ENCODE measurements around the gene SND1.

Gene SND1

DNA sequence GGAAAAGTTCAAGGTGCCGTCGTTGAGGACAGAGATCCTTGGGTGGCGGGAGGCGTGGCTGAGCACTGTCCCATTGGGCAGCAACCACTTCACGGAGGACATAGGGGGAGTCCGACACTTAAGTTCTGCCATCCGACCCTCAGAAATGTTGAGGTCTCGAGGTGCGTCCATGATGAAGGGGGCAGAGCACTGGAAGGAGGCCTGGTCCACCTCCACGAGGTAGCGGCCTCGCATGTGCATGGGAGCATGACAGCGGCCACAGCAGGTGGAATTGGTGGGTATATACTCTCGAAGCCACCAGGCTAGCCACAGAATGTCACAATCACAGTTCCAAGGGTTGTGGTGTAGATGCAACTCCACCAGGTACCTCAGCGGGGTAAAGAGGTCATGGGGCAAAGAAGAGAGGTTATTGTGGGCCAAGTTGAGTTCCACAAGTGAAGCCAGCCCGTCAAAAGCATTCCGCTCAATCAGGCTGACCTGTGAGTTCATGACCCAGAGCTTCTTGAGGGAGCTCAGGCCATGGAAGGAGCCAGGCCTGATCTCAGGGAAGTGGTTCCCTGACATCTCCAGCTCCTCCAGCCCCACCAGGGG lies 377.5 kb downstream of the SND1 start:
- Histone ChIP-seq H2AFZ (ENCODE audit: low read length) (no peak overlapping the region), H3K4me3 (ENCODE audit: low read depth, low read length, poor library complexity, severe bottlenecking) (no peak overlapping the region), H3K79me2 (ENCODE audit: insufficient read depth, low read length) (no peaks in the 10 kb centered on the region), H3K9me2 (ENCODE audit: low read depth, low read length) (no peaks in the 10 kb centered on the region), H3K4me1 (ENCODE audit: insufficient read depth, low read length, severe bottlenecking) (peaks cover 17% of the 10 kb centered on the region), H3K27me3 (ENCODE audit: insufficient read depth, low read length) (peaks cover 10% of the 10 kb centered on the region; the same call in 1 of the 2 replicates), H3K27ac (ENCODE audit: low read depth, low read length, poor library complexity, severe bottlenecking) (no peak overlapping the region), H4K20me1 (ENCODE audit: insufficient read depth, low read length) (no peaks in the 10 kb centered on the region), H3K9ac (ENCODE audit: low read length) (no peak overlapping the region), H3K36me3 (ENCODE audit: insufficient read depth, low read length) (peaks cover 28% of the 10 kb centered on the region), H3F3A (ENCODE audit: insufficient read depth, low read length) (no peaks in the 10 kb centered on the region), H3K4me2 (ENCODE audit: low read length) (no peak overlapping the region), H3K9me3 (ENCODE audit: low read length) (no peaks in the 10 kb centered on the region)
- TF ChIP-seq, protein P1, sequence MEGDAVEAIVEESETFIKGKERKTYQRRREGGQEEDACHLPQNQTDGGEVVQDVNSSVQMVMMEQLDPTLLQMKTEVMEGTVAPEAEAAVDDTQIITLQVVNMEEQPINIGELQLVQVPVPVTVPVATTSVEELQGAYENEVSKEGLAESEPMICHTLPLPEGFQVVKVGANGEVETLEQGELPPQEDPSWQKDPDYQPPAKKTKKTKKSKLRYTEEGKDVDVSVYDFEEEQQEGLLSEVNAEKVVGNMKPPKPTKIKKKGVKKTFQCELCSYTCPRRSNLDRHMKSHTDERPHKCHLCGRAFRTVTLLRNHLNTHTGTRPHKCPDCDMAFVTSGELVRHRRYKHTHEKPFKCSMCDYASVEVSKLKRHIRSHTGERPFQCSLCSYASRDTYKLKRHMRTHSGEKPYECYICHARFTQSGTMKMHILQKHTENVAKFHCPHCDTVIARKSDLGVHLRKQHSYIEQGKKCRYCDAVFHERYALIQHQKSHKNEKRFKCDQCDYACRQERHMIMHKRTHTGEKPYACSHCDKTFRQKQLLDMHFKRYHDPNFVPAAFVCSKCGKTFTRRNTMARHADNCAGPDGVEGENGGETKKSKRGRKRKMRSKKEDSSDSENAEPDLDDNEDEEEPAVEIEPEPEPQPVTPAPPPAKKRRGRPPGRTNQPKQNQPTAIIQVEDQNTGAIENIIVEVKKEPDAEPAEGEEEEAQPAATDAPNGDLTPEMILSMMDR (IDR thresholded peaks at IDR 0.05; ENCODE audit: low read length), result no peak
- TF ChIP-seq EZH2 (IDR thresholded peaks at IDR 0.05; ENCODE audit: borderline replicate concordance, low read length), result no peak

DNA sequence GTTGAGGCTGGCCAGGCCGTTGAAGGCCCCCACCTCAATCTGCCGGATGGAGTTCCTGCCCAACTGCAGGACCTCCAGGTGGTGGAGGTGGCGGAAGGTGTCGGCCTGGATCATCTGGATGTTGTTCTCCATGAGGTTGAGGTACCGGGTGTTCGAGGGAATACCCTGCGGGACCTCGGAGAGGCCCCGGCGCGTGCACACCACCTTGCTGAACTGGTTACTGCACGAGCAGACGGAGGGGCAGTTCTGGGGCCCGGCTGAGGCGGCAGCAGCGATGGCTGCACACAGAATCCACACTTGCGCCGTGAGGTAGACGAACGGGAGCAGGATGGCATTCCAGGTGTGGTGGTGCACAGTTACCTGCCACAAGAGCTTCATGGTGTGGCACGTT lies 378.3 kb downstream of the SND1 start:
- no peaks in the 10 kb centered on the region for H3K9me2 ChIP-seq (ENCODE audit: low read depth, low read length)
- H3K27ac ChIP-seq (ENCODE audit: low read depth, low read length, poor library complexity, severe bottlenecking), result no peak overlapping the region
- H3K27me3 ChIP-seq (ENCODE audit: insufficient read depth, low read length), result peaks cover 10% of the 10 kb centered on the region; the same call in 1 of the 2 replicates
- H3K4me1 ChIP-seq (ENCODE audit: insufficient read depth, low read length, severe bottlenecking), result peaks cover 17% of the 10 kb centered on the region
- H3K4me3 ChIP-seq (ENCODE audit: low read depth, low read length, poor library complexity, severe bottlenecking), result peak overlapping the region; percentile 59
- no peak overlapping the region for H2AFZ ChIP-seq (ENCODE audit: low read length)
- H3K9me3 ChIP-seq (ENCODE audit: low read length), result no peaks in the 10 kb centered on the region
- H4K20me1 ChIP-seq (ENCODE audit: insufficient read depth, low read length), result no peaks in the 10 kb centered on the region
- no peaks in the 10 kb centered on the region for H3K79me2 ChIP-seq (ENCODE audit: insufficient read depth, low read length)
- H3K36me3 ChIP-seq (ENCODE audit: insufficient read depth, low read length), result peaks cover 24% of the 10 kb centered on the region
- H3F3A ChIP-seq (ENCODE audit: insufficient read depth, low read length), result no peaks in the 10 kb centered on the region
- TF ChIP-seq, protein P1 (IDR thresholded peaks at IDR 0.05; ENCODE audit: low read length), result no peak
- TF ChIP-seq EZH2 (IDR thresholded peaks at IDR 0.05; ENCODE audit: borderline replicate concordance, low read length), result no peak
- no peak overlapping the region for H3K9ac ChIP-seq (ENCODE audit: low read length)
- peak overlapping the region; percentile 80 for H3K4me2 ChIP-seq (ENCODE audit: low read length)

DNA sequence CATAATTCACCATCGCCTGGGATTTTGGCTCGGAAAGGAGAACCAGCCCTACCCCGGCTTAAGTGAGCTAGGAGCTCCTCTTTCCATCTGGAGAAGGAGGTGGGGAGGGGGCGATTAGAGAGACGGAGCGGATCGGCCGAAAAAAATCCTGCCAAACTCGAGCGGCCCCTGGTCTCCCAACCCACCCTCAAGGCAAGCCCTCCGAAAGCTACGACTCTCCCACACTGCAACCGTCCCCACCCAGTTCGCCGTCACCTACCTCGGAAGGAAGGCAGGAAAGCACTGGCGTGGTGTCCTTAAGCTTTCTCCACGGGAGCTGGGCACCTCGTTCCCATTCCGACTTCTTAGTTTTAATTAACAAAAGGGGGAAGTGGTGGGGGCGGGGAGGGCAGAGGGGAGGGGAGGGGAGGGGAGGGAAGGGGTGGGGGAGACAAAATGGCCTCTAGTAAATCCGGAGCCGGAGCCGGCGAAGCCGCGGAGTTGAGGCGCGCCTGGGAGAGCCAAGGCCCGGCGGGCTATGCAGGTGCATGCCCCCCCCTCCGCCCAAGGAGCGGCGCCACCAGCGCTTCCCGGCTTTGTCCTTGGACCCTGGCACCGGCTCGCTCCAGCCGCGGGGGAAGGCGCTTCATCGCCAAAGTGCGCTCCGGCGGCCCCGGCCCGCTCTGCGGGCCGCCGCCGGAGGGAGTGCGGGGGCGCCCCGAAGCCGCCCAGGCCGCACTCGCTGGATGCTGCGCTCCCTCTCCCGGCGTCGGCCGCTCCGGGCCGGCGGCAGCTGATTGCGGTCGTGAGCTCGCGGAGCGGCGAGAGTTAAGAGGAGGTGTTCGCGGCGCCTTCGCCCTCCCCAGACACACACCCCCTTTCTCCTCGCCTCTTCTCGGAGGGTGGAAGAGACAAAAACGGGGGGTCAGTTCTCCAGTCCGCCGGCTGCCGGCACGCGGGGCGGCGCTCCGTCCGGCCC lies 378.9 kb downstream of the SND1 start, which contains the start of gene LRRC4:
LRRC4 (minus strand) TSS at position 784 of the 958 bp plus-strand sequence. CDS start 797 bp downstream, outside the sequence.
- Histone ChIP-seq H3K9ac (ENCODE audit: low read length) (peak within 1 kb of the TSS; percentile 33; the same call in 1 of the 2 replicates), H4K20me1 (ENCODE audit: insufficient read depth, low read length) (no peaks in the 10 kb centered on the region), H3K4me1 (ENCODE audit: insufficient read depth, low read length, severe bottlenecking) (peaks cover 17% of the 10 kb centered on the region), H3K9me2 (ENCODE audit: low read depth, low read length) (no peaks in the 10 kb centered on the region), H3K27me3 (ENCODE audit: insufficient read depth, low read length) (peaks cover 10% of the 10 kb centered on the region; the same call in 1 of the 2 replicates), H3K9me3 (ENCODE audit: low read length) (no peaks in the 10 kb centered on the region), H3K27ac (ENCODE audit: low read depth, low read length, poor library complexity, severe bottlenecking) (no peak within 1 kb of the TSS), H2AFZ (ENCODE audit: low read length) (no peak within 1 kb of the TSS), H3K79me2 (ENCODE audit: insufficient read depth, low read length) (no peaks in the 10 kb centered on the region), H3K4me2 (ENCODE audit: low read length) (peak within 1 kb of the TSS; percentile 84), H3K4me3 (ENCODE audit: low read depth, low read length, poor library complexity, severe bottlenecking) (peak within 1 kb of the TSS; percentile 61), H3K36me3 (ENCODE audit: insufficient read depth, low read length) (peaks cover 19% of the 10 kb centered on the region), H3F3A (ENCODE audit: insufficient read depth, low read length) (no peaks in the 10 kb centered on the region)
- no peak for TF ChIP-seq EZH2 (IDR thresholded peaks at IDR 0.05; ENCODE audit: borderline replicate concordance, low read length)
- TF ChIP-seq, protein P1 (IDR thresholded peaks at IDR 0.05; ENCODE audit: low read length), result 0 out of 2 replicates have a peak, but pooled peaks have one; percentile 6

Data from OCI-LY1 (cell line).